GM23248 (cell line): ENCODE measurements around the gene F13B.

ENCODE experiments used
- EZH2 ChIP-seq: fragments of 200-600 bp; sonication (generic); IDR thresholded peaks from 2 replicates; pipeline ENCODE4 v1.6.1; 2018; ENCODE audit warnings: antibody characterized with exemption, mild to moderate bottlenecking; ENCODE audit not compliant: insufficient read depth, poor library complexity, severe bottlenecking
- EZH2phosphoT487 ChIP-seq: fragments of 200-600 bp; sonication (generic); IDR thresholded peaks from 2 replicates; pipeline ENCODE4 v1.6.1; 2018; ENCODE audit warnings: antibody characterized with exemption, moderate library complexity, mild to moderate bottlenecking, low read depth; ENCODE audit not compliant: insufficient read depth

GRCh38 chr1:197096137-197096536, 29.1 kb upstream of the F13B start:
- TF ChIP-seq EZH2 = no peak
- TF ChIP-seq EZH2phosphoT487 = no peak
